H7 (cell line): ENCODE results near the gene FBP2. TPM values are rescaled to one million over a fixed set of nuclear protein-coding genes. Genes with fewer than 3 reads are reported as not detected.
A peak's percentile ranks its signal among the peaks of the same experiment; 100 is the strongest.
"Not testable (repeated sequence)": the region's sequence is repeated elsewhere in the genome, so short reads cannot be mapped to it uniquely, and the experiment has no call there.

Experiments
- DNase-seq: peaks from one replicate; pipeline ENCODE4 v3.0.0; 2012
- H3K27me3 ChIP-seq: 2 replicates; pipeline ENCODE4 v1.6.0; 2011; ENCODE audit warnings: mild to moderate bottlenecking, low read length; ENCODE audit not compliant: control insufficient read depth, insufficient read depth
- H3K36me3 ChIP-seq: replicated peaks from 2 replicates; pipeline ENCODE4 v1.5.1; 2011; ENCODE audit warnings: low read length; ENCODE audit not compliant: control insufficient read depth, insufficient read depth
- H3K4me3 ChIP-seq: 2 replicates; pipeline ENCODE4 v1.5.1; 2011; ENCODE audit warnings: low read depth, mild to moderate bottlenecking, control low read depth, low read length, moderate library complexity; ENCODE audit not compliant: insufficient read depth
- total RNA-seq: library from RNA; depleted of rRNA; stranded (reverse); fragments of >200 nt; shearing (Covaris generic); gene quantifications from 2 replicates; pipeline ENCODE4 v1.2.3, GENCODE V29; 2014

FBP2 gene
- total RNA-seq, 1 experiment from 2014 or later, result not detected

- no peak for DNase-seq
- H3K27me3 ChIP-seq, result no peaks in the 10 kb centered on the region
- no peak overlapping the region for H3K4me3 ChIP-seq
- no peaks in the 10 kb centered on the region for H3K36me3 ChIP-seq
Observed at GRCh38 chr9:94622087-94622800, 28.6 kb upstream of the FBP2 start.

- Histone ChIP-seq H3K27me3 (no peaks in the 10 kb centered on the region), H3K4me3 (no peak overlapping the region), H3K36me3 (no peaks in the 10 kb centered on the region)
- DNase-seq, result no peak
Observed at GRCh38 chr9:94619026-94619425, 25.4 kb upstream of the FBP2 start.

- Histone ChIP-seq H3K27me3 (no peaks in the 10 kb centered on the region), H3K4me3 (no peak overlapping the region), H3K36me3 (no peaks in the 10 kb centered on the region)
- no peak for DNase-seq
Observed at GRCh38 chr9:94613003-94613402, 19.4 kb upstream of the FBP2 start.

- Histone ChIP-seq H3K27me3 (no peaks in the 10 kb centered on the region), H3K4me3 (no peak overlapping the region), H3K36me3 (no peaks in the 10 kb centered on the region)
- no peak for DNase-seq
Observed at GRCh38 chr9:94612071-94612470, 18.4 kb upstream of the FBP2 start.

GRCh38 chr9:94611638-94612068, 18.0 kb upstream of the FBP2 start:
- no peaks in the 10 kb centered on the region for H3K27me3 ChIP-seq
- no peaks in the 10 kb centered on the region for H3K36me3 ChIP-seq
- DNase-seq, result no peak
- H3K4me3 ChIP-seq, result no peak overlapping the region

- no peak for DNase-seq
- Histone ChIP-seq H3K4me3 (no peak overlapping the region), H3K36me3 (no peaks in the 10 kb centered on the region), H3K27me3 (no peaks in the 10 kb centered on the region)
Observed at GRCh38 chr9:94610181-94610606, 16.6 kb upstream of the FBP2 start.

- DNase-seq, result no peak
- Histone ChIP-seq H3K36me3 (no peaks in the 10 kb centered on the region), H3K4me3 (no peak overlapping the region), H3K27me3 (no peaks in the 10 kb centered on the region)
Observed at GRCh38 chr9:94607423-94607691, 13.7 kb upstream of the FBP2 start.

- Histone ChIP-seq H3K4me3 (no peak overlapping the region), H3K36me3 (no peaks in the 10 kb centered on the region), H3K27me3 (no peaks in the 10 kb centered on the region)
- DNase-seq, result no peak
Observed at GRCh38 chr9:94606646-94607422, 13.2 kb upstream of the FBP2 start.

- DNase-seq, result peak; percentile 94
- H3K27me3 ChIP-seq, result no peaks in the 10 kb centered on the region
- no peak overlapping the region for H3K4me3 ChIP-seq
- H3K36me3 ChIP-seq, result no peaks in the 10 kb centered on the region
Observed at GRCh38 chr9:94603259-94604160, 9.9 kb upstream of the FBP2 start.

GRCh38 chr9:94602666-94603065, 9.0 kb upstream of the FBP2 start:
- Histone ChIP-seq H3K4me3 (no peak overlapping the region), H3K27me3 (no peaks in the 10 kb centered on the region), H3K36me3 (no peaks in the 10 kb centered on the region)
- DNase-seq, result no peak

GRCh38 chr9:94600715-94601114, 7.1 kb upstream of the FBP2 start:
- Histone ChIP-seq H3K36me3 (no peaks in the 10 kb centered on the region), H3K4me3 (no peak overlapping the region), H3K27me3 (no peaks in the 10 kb centered on the region)
- DNase-seq, result no peak

- Histone ChIP-seq H3K36me3 (no peaks in the 10 kb centered on the region), H3K27me3 (no peaks in the 10 kb centered on the region), H3K4me3 (no peak overlapping the region)
- DNase-seq, result no peak
Observed at GRCh38 chr9:94600258-94600657, 6.6 kb upstream of the FBP2 start.

GRCh38 chr9:94599102-94599501, 5.5 kb upstream of the FBP2 start:
- Histone ChIP-seq H3K36me3 (no peaks in the 10 kb centered on the region), H3K27me3 (no peaks in the 10 kb centered on the region), H3K4me3 (no peak overlapping the region)
- DNase-seq, result no peak

- H3K27me3 ChIP-seq, H3K36me3 ChIP-seq, DNase-seq, H3K4me3 ChIP-seq: not testable (repeated sequence)
Observed at GRCh38 chr9:94592683-94593082, 941 bp downstream of the FBP2 start.

- no peaks in the 10 kb centered on the region for H3K36me3 ChIP-seq
- no peak for DNase-seq
- H3K27me3 ChIP-seq, result no peaks in the 10 kb centered on the region
- H3K4me3 ChIP-seq, result no peak overlapping the region
Observed at GRCh38 chr9:94591876-94592275, 1.7 kb downstream of the FBP2 start.
